Epithelial cell of proximal tubule (primary cell): ENCODE measurements around the gene ATG16L1. TPM values are rescaled to one million over a fixed set of nuclear protein-coding genes. Genes with fewer than 3 reads are reported as not detected.

Source experiments
- DNase-seq: peaks from one replicate; pipeline ENCODE4 v3.0.0-alpha.2; 2011; ENCODE audit warnings: low read depth
- H3K4me3 ChIP-seq: 2 replicates; pipeline ENCODE4 v1.5.1; 2011; ENCODE audit warnings: low read depth, mild to moderate bottlenecking, low read length
- CTCF ChIP-seq: conservative IDR thresholded peaks from 2 replicates; pipeline ENCODE4 v1.5.1; 2012; ENCODE audit warnings: low read depth, mild to moderate bottlenecking, low read length
- total RNA-seq: library from RNA; depleted of rRNA; stranded (reverse); fragments of >200 nt; gene quantifications from 2 replicates; pipeline ENCODE4 v1.2.3, GENCODE V29; 2015

ATG16L1 gene
- total RNA-seq, 1 donor from 2014 or later, result 29.9 TPM

DNA sequence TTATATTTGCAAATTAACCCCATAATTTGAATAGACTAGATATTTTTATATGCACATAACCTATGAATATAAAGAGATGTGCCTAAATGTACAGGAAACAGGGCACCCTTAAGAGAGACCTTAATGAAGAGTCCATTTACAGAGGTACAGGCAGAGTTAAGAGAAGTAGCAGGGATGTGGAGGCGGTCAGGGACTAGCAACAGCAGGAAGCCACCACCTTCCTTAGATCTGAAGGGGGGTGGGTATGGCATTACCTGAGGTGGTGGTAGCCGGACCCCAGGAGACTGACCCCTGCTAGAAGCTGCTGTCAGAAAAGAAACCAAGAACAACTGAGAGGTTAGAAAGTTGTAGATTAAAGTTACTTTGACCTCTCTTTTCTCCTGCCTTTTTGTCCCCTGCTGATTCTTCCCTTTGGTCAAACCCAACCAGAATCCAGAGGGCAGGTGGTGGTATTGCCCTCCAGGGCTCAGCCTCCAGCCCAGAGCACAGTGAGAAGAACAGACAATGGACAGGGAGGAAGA lies 24.9 kb upstream of the ATG16L1 start:
- TF ChIP-seq CTCF, result no peak
- DNase-seq, result no peak
- no peak overlapping the region for H3K4me3 ChIP-seq

DNA sequence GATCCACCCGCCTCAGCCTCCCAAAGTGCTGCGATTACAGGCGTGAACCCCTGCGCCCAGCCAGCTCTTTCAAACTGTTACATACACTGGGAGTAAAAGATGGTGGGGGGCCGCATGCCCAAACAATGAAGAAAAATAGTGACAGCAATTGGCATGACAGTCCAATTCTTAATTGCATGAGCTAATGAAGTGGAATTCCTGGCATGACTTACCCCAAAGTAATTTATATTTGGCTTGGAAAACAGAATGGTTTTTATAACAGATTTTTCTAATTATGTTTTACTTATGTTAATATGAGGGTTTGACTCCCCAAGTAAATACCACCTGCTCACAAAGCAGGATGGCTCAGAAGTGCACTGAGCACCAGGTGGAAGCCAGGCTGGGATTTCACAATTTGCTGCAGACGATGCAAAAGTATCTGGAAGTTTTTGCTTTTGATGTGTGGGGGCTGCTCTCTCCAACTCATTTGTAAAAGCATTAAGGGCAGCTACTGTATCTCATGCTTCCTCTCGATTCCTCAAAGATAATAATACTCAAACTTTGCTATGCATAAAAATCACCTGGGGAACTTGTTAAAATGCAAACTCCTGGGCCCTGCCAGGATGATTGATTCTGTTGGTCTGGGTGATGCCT lies 24.0 kb upstream of the ATG16L1 start:
- TF ChIP-seq CTCF, result no peak
- H3K4me3 ChIP-seq, result no peak overlapping the region
- no peak for DNase-seq

DNA sequence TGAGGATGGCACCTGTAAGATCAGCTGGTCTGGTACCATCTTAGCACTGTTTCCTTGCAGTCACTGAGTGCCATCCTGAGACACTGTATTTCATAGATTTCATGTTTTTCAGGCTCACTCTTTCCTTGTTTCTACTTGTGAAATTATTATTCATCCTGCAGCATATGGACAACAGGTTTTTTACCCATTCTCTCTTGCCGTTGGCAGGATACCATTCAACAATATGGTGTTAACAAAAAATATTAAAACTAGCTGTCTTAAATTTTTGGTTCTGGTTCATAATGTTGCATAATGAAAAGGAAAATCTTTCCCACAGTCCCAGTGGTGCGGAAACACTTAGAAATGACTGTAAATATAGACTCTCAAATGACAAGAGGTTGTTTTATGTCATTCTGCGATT lies 23.1 kb upstream of the ATG16L1 start:
- H3K4me3 ChIP-seq, result no peak overlapping the region
- no peak for TF ChIP-seq CTCF
- no peak for DNase-seq

- TF ChIP-seq CTCF, result no peak
- H3K4me3 ChIP-seq, result no peak overlapping the region
- DNase-seq, result no peak
These were observed 17.7 kb upstream of the ATG16L1 start for GRCh38 chr2:233233618-233234230.

DNA sequence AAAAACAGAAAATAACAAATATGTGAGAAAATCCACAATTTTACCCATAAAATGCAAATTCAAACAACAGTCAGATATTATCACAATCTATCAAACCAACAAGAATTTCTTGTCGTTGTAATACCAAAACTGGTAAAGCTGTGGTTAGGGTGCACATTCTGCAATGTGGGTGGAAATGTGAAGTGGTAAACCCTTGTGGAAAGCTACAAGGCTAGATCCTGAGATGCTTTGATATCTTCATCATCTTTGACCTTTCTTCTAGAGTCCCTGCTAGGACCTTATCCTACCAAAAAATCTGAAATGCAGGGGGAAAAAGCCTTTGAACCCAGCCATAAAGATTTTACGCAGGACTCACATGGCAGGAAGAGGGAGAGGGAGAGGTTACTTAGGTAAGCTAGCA lies 17.2 kb upstream of the ATG16L1 start:
- no peak for DNase-seq
- no peak for TF ChIP-seq CTCF
- H3K4me3 ChIP-seq, result no peak overlapping the region

GRCh38 chr2:233234996-233235395 lies 16.5 kb upstream of the ATG16L1 start:
- DNase-seq, result no peak
- no peak for TF ChIP-seq CTCF
- no peak overlapping the region for H3K4me3 ChIP-seq

- TF ChIP-seq CTCF, result no peak
- H3K4me3 ChIP-seq, result no peak overlapping the region
- no peak for DNase-seq
These were observed 15.5 kb upstream of the ATG16L1 start for GRCh38 chr2:233235977-233236376.
